Measurements from ENCODE around the gene IFITM1. TPM values are rescaled to one million over a fixed set of nuclear protein-coding genes. Genes with fewer than 3 reads are reported as not detected.

The IFITM1 gene
- 12.6 and 143 TPM in 2 replicates for total RNA-seq (ENCODE audit: low replicate concordance)

DNA sequence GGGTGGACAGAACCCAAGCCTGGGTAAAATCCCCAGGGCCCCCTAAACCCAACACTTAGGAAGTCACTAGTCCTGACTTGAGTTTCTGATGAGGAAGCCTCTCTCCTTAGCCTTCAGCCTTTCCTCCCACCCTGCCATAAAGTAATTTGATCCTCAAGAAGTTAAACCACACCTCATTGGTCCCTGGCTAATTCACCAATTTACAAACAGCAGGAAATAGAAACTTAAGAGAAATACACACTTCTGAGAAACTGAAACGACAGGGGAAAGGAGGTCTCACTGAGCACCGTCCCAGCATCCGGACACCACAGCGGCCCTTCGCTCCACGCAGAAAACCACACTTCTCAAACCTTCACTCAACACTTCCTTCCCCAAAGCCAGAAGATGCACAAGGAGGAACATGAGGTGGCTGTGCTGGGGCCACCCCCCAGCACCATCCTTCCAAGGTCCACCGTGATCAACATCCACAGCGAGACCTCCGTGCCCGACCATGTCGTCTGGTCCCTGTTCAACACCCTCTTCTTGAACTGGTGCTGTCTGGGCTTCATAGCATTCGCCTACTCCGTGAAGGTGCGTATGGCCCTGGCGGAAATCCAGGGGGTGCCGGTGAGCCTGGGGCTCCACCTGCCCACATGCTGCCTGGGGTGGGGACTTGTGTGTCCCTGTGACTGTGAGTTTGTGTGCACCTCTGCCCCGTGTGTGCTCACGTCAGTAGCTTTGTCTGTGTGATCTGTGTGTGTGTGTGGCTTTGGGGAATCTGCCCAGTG lies at the start of gene IFITM1:
IFITM1 (plus strand) TSS at position 254 of the 767 bp plus-strand sequence; CDS start at position 385, 131 bp downstream.

DNA sequence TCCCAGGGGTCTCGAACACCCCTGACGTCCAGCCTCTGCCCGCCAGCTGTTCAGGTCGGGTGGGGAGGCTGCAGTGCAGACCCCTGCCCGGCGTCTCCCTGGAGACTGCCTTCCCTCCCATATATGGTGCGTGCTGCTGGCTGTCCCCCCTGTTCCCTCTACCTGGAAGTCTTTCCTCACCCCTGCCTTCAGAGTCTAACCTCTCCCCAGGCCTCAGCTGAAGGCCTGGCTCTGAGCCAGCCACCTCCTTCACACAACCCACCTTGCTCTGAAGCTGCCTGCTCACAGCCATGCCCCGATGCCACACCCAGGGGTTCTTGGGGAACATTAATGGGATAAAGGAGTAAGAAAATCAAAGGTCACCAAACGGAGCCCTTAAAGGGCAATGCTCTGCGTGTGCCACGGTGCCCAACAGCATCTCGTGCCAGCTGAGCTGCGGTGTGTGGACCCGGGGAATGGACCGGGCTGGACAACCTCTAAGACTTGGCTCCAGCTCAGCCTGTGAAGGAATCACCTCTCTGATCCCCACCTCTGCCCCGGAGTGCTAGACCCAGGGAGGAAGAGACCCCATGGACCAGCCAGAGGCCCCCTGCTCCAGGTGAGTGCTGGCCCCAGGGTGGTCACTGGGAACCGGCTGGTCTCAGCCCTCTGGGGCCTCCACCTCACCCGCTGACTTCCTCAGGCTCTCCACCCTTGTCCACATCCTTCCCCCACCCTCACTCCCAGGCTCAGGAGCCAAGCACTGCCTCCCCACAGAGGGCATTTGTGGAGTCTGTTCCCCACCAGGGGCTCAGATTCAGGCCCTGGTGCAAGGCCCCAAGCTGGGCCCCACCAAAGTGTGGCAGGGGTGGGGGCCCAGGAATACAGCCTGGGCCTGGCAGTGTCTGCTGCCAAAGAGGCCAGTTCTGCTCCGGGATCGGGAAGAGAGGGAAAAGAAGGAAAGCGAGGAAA lies 35.6 kb upstream of the IFITM1 start, which contains the start of gene NLRP6:
NLRP6 (plus strand) TSS at position 407 of the 951 bp plus-strand sequence; CDS start at position 570, 163 bp downstream.

DNA sequence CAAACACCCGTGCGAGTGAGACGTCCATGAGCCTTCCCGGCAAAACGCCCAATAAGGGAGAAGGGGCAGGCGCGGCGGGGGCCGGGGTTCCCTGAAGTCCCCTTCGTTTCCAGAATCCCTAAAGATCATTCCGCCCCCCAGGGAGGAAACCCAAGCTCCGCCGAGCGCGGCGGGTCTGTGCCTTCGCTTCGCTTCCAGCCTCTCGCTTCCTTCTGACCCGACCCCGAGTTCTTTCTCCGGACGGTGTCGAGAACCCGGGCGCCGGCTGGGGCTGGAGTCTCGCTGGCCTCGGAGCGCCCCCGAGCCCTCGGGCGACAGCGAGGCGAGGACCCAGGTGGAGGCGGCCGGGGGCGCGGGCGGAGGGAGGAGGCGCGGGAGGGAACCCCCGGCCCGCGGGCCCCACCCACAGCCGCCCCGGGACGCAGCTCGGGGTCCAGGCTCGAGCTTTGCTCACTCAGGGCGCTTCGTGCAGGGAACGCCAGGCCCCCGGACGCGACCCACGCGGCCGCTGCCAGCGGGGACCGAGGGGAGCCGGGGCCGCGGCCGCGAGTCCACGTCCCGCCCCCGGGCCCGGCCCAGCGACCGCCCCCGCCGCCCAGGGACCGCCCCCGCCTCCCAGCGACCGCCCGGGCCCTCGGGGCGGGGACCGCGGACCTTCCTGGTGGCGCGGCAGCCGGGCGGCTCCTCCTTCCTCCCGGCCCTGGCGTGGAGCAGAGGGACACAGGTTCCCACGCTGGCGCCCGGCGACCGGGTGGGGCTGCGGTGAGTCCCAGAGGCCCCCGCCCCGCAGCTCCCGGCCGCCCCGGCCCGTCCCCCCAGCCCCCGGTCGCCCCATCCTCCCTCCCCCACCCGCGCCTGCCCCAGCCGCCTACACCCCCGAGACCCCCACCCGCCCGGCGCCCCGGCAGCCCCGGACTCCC lies 25.1 kb upstream of the IFITM1 start, which contains the start of gene PGGHG:
PGGHG (plus strand) TSS at position 649 of the 920 bp plus-strand sequence. CDS start 691 bp downstream, outside the sequence.

DNA sequence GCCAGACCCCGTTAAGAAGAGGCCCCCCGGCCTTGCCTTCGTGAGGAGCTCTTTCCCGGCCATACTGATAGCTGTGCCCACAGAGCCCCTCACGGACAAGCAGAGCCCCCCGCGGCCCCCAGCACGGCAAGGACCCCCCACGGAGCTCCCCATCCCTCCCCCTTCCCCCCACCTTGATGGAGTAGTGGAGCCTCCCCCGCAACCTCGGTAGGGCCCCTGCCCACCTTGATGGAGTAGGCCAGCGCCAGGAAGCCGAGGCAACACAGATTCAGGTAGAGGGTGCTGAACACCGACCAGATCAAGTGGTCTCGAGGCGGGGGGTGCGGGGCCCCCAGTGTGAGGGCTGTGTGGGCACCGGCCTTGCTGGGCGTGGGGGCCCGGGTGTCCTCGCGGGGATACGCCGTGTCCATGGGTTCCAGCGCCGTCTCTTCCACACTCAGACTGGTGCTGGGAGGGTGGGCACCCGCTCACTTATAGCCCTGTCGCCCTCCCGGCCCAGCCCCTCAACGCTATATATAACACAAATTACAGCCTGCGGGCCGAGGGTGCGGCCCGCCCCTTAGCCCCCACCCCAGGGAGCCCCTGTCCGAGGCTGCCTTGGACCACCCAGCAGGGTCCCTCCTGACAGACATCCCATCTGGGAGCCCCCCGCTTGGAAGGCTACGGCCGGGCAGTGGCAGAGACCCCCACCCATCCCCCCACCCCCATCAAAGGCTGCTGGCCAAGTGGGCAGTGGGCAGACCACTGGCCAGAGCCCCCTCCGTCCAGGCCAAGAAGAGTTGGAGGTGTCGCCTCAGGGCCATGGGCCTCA lies 14.6 kb upstream of the IFITM1 start, which contains the start of gene IFITM5:
IFITM5 (minus strand) TSS at position 446 of the 811 bp plus-strand sequence; CDS start at position 410, 36 bp downstream.

DNA sequence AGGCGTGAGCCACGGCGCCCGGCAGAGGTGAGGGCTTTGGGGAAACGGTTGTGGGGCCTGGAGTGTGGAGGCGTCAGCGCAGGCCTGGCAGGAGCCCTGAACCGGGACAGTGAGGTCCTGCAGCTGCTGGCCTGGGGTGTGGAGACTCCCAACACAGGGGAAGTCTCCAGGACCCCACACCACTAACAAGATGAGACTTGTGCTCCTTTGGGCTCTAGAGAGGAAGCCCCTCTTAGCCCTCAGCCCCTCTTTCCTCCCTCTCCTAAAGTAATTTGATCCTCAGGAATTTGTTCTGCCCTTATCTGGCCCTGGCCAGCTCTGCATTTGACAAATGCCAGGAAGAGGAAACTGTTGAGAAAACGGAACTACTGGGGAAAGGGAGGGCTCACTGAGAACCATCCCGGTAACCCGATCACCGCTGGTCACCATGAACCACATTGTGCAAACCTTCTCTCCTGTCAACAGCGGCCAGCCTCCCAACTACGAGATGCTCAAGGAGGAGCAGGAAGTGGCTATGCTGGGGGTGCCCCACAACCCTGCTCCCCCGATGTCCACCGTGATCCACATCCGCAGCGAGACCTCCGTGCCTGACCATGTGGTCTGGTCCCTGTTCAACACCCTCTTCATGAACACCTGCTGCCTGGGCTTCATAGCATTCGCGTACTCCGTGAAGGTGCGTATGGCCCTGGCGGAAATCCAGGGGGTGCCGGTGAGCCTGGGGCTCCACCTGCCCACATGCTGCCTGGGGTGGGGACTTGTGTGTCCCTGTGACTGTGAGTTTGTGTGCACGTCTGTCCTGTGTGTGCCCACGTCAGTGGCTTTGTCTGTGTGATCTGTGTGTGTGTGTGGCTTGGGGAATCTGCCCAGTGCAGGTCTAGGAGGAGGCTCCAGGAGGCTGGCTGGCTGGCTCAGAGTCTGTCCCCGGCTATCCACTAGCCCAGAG lies 5.8 kb upstream of the IFITM1 start, which contains the start of gene IFITM2:
IFITM2 (plus strand) TSS at position 51 of the 943 bp plus-strand sequence; CDS start at position 428, 377 bp downstream.

Other genes with a start within 250 kb of the IFITM1 start
- gene SCGB1C1, start 121.0 kb upstream of the IFITM1 start, total RNA-seq (ENCODE audit: low replicate concordance), result not detected in 2 replicates
- 17.9 and 26.1 TPM in 2 replicates for gene BET1L, start 106.6 kb upstream of the IFITM1 start, total RNA-seq (ENCODE audit: low replicate concordance)
- gene RIC8A, start 106.3 kb upstream of the IFITM1 start, total RNA-seq (ENCODE audit: low replicate concordance), result 185 and 189 TPM in 2 replicates
- gene SIRT3, start 77.7 kb upstream of the IFITM1 start, total RNA-seq (ENCODE audit: low replicate concordance), result 7.4 and 8.7 TPM in 2 replicates
- 74.6 and 196 TPM in 2 replicates for gene PSMD13, start 77.1 kb upstream of the IFITM1 start, total RNA-seq (ENCODE audit: low replicate concordance)
- gene NLRP6, start 35.6 kb upstream of the IFITM1 start, total RNA-seq (ENCODE audit: low replicate concordance), result not detected in 2 replicates
- 8.8 and 12.3 TPM in 2 replicates for gene PGGHG, start 24.9 kb upstream of the IFITM1 start, total RNA-seq (ENCODE audit: low replicate concordance)
- gene IFITM5, start 14.5 kb upstream of the IFITM1 start, total RNA-seq (ENCODE audit: low replicate concordance), result not detected in 2 replicates
- gene IFITM2, start 6.2 kb upstream of the IFITM1 start, total RNA-seq (ENCODE audit: low replicate concordance), result 63.3 and 214 TPM in 2 replicates
- 74.6 and 147 TPM in 2 replicates for gene IFITM3, start 6.8 kb downstream of the IFITM1 start, total RNA-seq (ENCODE audit: low replicate concordance)
- 1.1 and 2.8 TPM in 2 replicates for gene B4GALNT4, start 55.5 kb downstream of the IFITM1 start, total RNA-seq (ENCODE audit: low replicate concordance)
- gene PKP3, start 80.2 kb downstream of the IFITM1 start, total RNA-seq (ENCODE audit: low replicate concordance), result 0.12 and 0.60 TPM in 2 replicates
- gene SIGIRR, start 101.0 kb downstream of the IFITM1 start, total RNA-seq (ENCODE audit: low replicate concordance), result 5.7 and 17.8 TPM in 2 replicates
- gene ANO9, start 128.0 kb downstream of the IFITM1 start, total RNA-seq (ENCODE audit: low replicate concordance), result not detected in 2 replicates
- 26.9 and 49.1 TPM in 2 replicates for gene PTDSS2, start 136.2 kb downstream of the IFITM1 start, total RNA-seq (ENCODE audit: low replicate concordance)
- gene RNH1, start 193.2 kb downstream of the IFITM1 start, total RNA-seq (ENCODE audit: low replicate concordance), result 372 and 844 TPM in 2 replicates
- gene HRAS, start 221.5 kb downstream of the IFITM1 start, total RNA-seq (ENCODE audit: low replicate concordance), result 84.7 and 112 TPM in 2 replicates
- gene LRRC56, start 223.5 kb downstream of the IFITM1 start, total RNA-seq (ENCODE audit: low replicate concordance), result 0.23 TPM in 2 replicates
- 0.45 TPM in 1 of 2 replicates, not detected in the other for gene LMNTD2, start 246.7 kb downstream of the IFITM1 start, total RNA-seq (ENCODE audit: low replicate concordance)
- gene RASSF7, start 246.9 kb downstream of the IFITM1 start, total RNA-seq (ENCODE audit: low replicate concordance), result 1.4 and 8.6 TPM in 2 replicates

Data from smooth muscle cell of the coronary artery (primary cell).